GM12874 (cell line): Measurements from ENCODE around the gene BEND6.

Experiments used
- CTCF ChIP-seq: IDR thresholded peaks from 2 replicates; pipeline ENCODE4 v1.5.1; 2011; ENCODE audit warnings: low read depth, mild to moderate bottlenecking, control low read depth, low read length, moderate library complexity; ENCODE audit not compliant: insufficient read depth

BEND6 gene

GRCh38 chr6:56932910-56933477, 21.9 kb upstream of the BEND6 start:
- TF ChIP-seq CTCF: no peak

- no peak for TF ChIP-seq CTCF
Observed at GRCh38 chr6:56933650-56934049, 21.3 kb upstream of the BEND6 start.

- TF ChIP-seq CTCF: no peak
Observed at GRCh38 chr6:56934876-56935275, 20.0 kb upstream of the BEND6 start.

GRCh38 chr6:56936466-56936865, 18.4 kb upstream of the BEND6 start:
- no peak for TF ChIP-seq CTCF

- no peak for TF ChIP-seq CTCF
Observed at GRCh38 chr6:56938649-56939191, 16.2 kb upstream of the BEND6 start.

GRCh38 chr6:56940463-56940862, 14.4 kb upstream of the BEND6 start:
- no peak for TF ChIP-seq CTCF

GRCh38 chr6:56940977-56941376, 13.9 kb upstream of the BEND6 start:
- no peak for TF ChIP-seq CTCF
